NCI-H1092 (cell line): Measurements from ENCODE around the gene PDZD2.

Source experiments
- DNase-seq: peaks from one replicate; lab custom pipeline; 2025; lab: John Stamatoyannopoulos, UW

Gene PDZD2

DNA sequence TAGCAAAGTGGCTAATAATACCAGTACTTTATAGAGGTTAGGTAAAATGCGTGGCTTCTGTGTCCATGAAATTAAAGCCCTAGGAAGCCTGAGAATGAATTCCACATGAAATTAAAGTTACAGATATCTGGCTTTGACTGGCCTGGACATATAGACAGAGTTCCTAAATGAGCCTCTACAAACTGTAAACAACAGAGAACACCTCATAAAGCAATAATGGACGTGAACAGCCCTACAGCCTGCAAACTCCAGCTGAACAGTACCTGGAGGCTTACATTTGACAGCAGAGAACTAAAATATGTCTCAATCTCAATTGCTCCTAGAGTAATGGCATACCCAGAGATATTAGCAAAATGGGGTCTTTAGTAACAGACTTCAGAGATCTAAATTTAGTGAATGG, 506.4 kb downstream of the PDZD2 start:
- no peak for DNase-seq

DNA sequence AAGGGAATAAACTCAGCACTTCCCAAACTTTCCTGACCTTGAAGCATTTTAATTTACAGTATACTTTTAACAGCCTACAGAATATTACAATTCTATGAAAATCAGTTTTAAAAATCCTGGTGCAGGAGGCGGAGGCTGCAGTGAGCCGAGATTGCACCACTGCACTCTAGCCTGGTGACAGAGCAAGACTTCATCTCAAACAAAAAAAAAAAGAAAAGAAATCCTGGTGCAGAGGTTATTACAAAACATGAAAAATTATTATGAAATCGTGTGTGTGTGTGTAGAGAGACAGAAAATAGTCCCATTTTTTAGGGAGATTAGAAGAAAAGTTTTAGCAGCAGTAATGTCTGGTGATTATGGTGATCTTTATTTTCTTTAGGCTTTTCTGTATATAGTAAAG, 508.3 kb downstream of the PDZD2 start:
- DNase-seq: no peak

DNA sequence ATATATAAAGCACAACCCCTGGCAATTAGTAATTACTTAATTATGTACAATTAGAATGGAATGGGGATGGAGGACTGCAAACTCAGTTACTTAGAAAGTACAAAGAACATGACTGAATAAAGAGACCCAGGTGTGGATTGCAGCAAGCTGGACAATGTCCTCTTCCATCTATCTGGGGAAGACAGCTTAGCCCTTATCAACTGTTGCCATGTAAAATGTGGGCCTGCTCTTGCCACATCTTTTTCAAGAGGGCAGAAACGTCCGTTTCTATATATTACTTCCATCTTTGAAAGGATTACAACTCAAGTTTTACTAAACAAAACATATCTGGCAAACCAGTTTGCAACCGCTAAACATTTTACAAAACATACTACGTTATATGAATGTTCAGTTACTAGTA, 509.0 kb downstream of the PDZD2 start:
- no peak for DNase-seq

DNA sequence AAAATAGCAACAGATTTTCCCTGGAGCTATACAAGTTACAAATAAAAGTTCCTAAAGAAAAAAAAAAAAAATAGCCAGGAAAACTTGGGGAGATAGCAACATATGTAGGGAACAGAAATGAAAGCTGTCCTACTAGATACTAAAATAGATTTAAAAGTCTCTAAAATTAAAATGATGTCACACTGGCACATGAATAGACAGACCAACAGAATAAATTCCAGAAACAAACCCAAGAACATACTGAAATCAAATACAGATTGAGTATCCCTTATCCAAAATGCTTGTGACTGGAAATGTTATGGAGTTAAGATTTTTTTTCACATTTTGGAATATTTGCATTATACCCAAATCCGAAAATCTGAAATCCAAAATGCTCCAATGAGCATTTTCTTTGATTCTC, 511.4 kb downstream of the PDZD2 start:
- no peak for DNase-seq

DNA sequence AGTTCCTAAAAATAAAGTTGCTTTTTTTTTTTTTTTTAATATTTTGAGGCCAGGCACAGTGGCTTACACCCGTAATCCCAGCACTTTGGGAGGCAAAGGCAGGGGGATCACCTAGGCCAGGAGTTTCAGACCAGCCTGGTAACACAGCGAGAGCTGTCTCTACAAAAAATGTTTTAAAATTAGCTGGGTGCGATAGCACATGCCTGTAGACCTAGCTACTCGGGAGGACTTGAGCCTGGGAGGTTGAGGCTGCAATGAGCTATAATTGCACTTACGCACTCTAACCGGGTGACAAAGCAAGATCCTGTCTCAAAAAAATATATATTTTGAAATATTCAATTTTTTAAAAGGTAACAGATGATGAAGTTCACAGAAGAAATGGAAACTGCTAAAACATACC, 512.3 kb downstream of the PDZD2 start:
- no peak for DNase-seq

DNA sequence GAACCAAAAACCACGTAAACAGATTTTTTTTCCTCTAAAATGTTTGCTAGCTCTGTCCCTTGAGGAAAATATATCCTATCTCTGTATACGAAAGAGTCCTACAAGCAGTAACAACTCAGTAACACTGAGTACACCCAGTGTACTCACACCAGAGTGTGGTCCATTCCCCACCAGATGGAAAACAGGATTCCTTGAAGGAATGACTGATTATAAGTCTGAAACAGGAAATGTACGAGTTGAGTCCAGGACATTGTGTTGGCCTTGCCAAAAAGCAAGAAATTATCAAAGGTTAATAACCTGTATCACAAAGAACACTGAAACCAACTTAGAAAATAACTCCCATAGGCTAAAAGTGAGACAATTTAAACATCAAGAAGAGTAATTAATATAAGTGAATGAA, 514.8 kb downstream of the PDZD2 start:
- DNase-seq: no peak

DNA sequence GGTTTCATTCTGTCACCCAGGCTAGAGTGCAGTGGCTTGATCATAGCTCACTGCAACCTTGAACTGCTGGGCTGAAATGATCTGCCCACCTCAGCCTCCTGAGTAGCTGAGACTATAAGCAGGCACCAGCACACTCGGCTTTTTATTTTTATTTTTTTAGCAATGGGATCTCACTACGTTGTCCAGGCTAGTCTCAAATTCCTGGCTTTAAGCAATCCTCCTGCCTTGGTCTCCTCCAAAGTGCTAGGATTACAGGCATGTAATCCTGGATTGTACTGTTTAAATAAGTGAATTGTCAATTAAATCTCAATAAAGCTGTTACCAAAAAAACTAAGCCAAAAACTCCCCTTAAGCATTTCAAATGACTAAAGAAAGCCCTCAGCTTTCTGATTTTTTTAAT, 516.3 kb downstream of the PDZD2 start:
- no peak for DNase-seq

DNA sequence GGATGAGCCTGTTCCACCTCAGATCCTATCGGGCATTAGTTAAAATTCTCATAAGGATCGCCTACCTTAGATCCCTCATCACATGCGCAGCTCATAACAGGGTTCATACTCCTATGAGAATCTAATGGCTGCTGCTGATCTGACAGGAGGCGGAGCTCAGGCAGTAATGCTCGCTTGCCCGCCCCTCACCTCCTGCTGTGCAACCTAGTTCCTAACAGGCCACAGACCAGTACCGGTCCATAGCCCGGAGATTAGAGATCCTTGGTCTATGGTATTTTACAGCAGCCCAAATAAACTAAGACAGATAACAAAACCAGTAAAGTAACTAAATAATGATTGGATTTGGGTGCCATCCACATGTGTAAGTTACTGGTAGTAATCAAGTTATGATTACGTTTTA, 517.7 kb downstream of the PDZD2 start:
- DNase-seq: no peak

DNA sequence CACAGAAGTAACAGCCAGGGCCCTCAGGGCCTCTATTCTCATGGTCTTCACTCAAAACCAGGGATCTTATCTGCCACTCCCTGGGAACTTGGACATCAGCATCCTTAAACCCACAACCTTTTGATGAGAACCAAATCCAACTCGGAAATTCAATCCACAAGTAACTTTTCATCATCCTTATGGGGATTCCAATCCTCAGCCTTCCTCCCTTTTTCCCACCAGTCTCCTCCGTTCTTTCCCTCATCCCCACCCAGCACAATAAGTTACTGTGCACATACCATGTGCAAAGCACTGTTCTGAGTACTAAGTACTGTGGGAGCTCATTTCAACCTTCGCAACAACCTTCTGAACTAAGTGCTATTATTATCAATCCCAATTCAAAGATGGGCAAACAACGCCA, 518.1 kb downstream of the PDZD2 start:
- DNase-seq: no peak

DNA sequence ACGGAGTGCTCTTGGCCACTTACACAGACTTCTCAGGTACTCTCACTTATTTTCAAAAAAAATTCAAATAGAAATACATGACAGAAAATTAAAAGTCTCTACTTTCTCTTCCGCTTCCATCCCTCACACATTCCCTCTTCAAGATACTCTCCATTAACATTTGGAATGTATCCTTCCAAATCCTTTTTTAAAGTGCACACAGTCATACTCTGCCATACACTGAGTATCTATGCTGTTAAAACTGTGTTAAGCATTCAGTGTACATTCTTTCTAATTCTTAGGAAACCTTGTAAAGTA, 519.7 kb downstream of the PDZD2 start:
- DNase-seq: no peak

DNA sequence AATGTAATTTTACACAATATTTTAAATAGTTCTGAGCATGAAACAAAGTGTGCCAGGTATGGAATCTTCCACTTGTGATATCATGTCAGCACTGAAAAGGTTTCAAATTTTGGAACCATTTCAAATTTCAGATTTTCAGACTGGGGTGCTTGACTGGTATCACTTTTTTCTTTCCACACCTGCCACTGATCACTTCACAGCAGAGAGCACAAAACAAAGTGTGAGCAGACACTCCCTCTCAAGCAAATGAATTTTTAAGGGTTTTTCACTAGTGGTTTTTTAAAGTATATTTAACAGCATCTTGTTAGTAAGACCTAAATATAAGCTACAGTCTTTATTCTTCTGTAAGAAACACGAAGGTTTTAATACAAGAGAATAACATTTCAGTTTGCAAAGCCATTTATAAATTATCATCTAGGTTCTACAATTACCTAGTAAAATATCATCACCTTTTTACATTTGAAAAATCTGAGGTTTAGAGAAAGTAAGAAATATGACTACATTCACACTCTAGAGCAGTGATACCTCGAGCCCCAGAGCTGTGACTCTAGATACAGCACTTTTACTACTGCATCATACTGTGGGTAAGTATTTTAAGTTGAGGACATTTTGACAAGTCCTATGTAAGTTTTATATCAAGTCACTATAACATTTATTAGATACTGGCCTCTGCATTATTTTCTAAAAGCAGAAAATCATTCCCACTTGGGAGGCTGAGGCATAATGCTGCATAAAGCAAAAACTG, 520.6 kb downstream of the PDZD2 start:
- DNase-seq: no peak

DNA sequence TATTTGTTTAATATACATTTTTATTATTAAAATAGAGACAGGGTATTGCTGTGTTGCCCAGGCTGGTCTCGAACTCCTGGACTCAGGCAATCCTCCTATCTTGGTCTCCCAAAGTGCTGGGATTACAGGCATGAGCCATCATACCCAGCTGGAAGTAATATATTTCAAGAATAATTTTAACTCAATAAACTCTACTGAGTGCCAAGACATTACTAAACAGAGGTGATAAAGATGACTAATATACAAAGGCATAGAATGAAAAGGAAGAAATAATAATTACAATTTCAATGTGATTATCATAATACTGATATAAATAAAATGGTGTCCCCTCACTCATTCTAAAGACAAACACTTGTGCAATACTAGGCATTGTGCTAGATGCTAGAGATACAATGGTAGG, 521.3 kb downstream of the PDZD2 start:
- DNase-seq: no peak
